GM23248 (cell line): ENCODE results near the gene E2F7. TPM values are rescaled to one million over a fixed set of nuclear protein-coding genes. Genes with fewer than 3 reads are reported as not detected.

Experiments
- DNase-seq: peaks from one replicate; pipeline ENCODE4 v3.0.0-alpha.2; 2015
- H2AFZ ChIP-seq: fragments of 200-600 bp; sonication (generic); 2 replicates; pipeline ENCODE4 v1.6.1; 2016; ENCODE audit warnings: antibody characterized with exemption
- H3F3A ChIP-seq: fragments of 200-600 bp; sonication (generic); 2 replicates; pipeline ENCODE4 v1.6.1; 2016; ENCODE audit warnings: mild to moderate bottlenecking, antibody characterized with exemption, mixed run types; ENCODE audit not compliant: insufficient read depth
- H3K27ac ChIP-seq: fragments of 200-600 bp; sonication (generic); 2 replicates; pipeline ENCODE4 v1.5.1; 2016; ENCODE audit warnings: mild to moderate bottlenecking
- H3K27me3 ChIP-seq: fragments of 200-600 bp; sonication (generic); replicated peaks from 2 replicates; pipeline ENCODE4 v1.6.1; 2016; ENCODE audit warnings: mild to moderate bottlenecking; ENCODE audit not compliant: insufficient read depth
- H3K36me3 ChIP-seq: fragments of 200-600 bp; sonication (generic); 2 replicates; pipeline ENCODE4 v1.6.1; 2016; ENCODE audit warnings: low read depth, mild to moderate bottlenecking
- H3K4me1 ChIP-seq: fragments of 200-600 bp; sonication (generic); 2 replicates; pipeline ENCODE4 v1.6.1; 2016; ENCODE audit warnings: mild to moderate bottlenecking; ENCODE audit not compliant: insufficient read depth
- H3K4me2 ChIP-seq: fragments of 200-600 bp; sonication (generic); one replicate; pipeline ENCODE4 v1.6.1; 2016; ENCODE audit warnings: mild to moderate bottlenecking; ENCODE audit not compliant: unreplicated experiment
- H3K4me3 ChIP-seq: fragments of 200-600 bp; sonication (generic); 2 replicates; pipeline ENCODE4 v1.5.1; 2016; ENCODE audit warnings: mild to moderate bottlenecking
- H3K79me2 ChIP-seq: fragments of 200-600 bp; sonication (generic); 2 replicates; pipeline ENCODE4 v1.6.1; 2016; ENCODE audit warnings: mild to moderate bottlenecking; ENCODE audit not compliant: insufficient read depth
- H3K9ac ChIP-seq: fragments of 200-600 bp; sonication (generic); 2 replicates; pipeline ENCODE4 v1.6.1; 2016; ENCODE audit warnings: mild to moderate bottlenecking
- H3K9me2 ChIP-seq: fragments of 200-600 bp; sonication (generic); 2 replicates; pipeline ENCODE4 v1.6.1; 2016; ENCODE audit warnings: mixed run types, mild to moderate bottlenecking, moderate library complexity; ENCODE audit not compliant: insufficient read depth
- H3K9me3 ChIP-seq: fragments of 200-600 bp; sonication (generic); one replicate; pipeline ENCODE4 v1.6.1; 2017; ENCODE audit warnings: low read depth
- H4K20me1 ChIP-seq: fragments of 200-600 bp; sonication (generic); 2 replicates; pipeline ENCODE4 v1.6.0; 2016; ENCODE audit not compliant: insufficient read depth
- EZH2 ChIP-seq: fragments of 200-600 bp; sonication (generic); IDR thresholded peaks from 2 replicates; pipeline ENCODE4 v1.6.1; 2018; ENCODE audit warnings: antibody characterized with exemption, mild to moderate bottlenecking; ENCODE audit not compliant: insufficient read depth, poor library complexity, severe bottlenecking
- EZH2phosphoT487 ChIP-seq: fragments of 200-600 bp; sonication (generic); IDR thresholded peaks from 2 replicates; pipeline ENCODE4 v1.6.1; 2018; ENCODE audit warnings: antibody characterized with exemption, moderate library complexity, mild to moderate bottlenecking, low read depth; ENCODE audit not compliant: insufficient read depth
- WGBS, 2 experiments: methylation state at CpG; one replicate each; pipeline ENCODE4 v1.1.6; 2015 to 2017; ENCODE audit warnings: low lambda C conversion rate in 2 of 2, low coverage in 1 of 2; ENCODE audit errors: missing lambda C conversion rate in 2 of 2; 5-methylcytosine and 5-hydroxymethylcytosine counted together
- in situ Hi-C: fragments of 300-500 bp; cut with MboI; formaldehyde crosslinking; loops from 2 replicates; pipeline ENCODE4 v1.15.0; 2020
- polyA plus RNA-seq: library from polyadenylated mRNA; unstranded; fragments of >200 nt; fragmentation: Nextera tagmentation; extraction: Ambion mirVana; gene quantifications from 2 replicates; pipeline ENCODE4 v1.2.1, GENCODE V29; 2016
- total RNA-seq: library from RNA; depleted of rRNA; stranded (reverse); fragments of >200 nt; shearing (Covaris generic); gene quantifications from 2 replicates; pipeline ENCODE4 v1.2.3, GENCODE V29; 2014

The E2F7 gene
- total and polyA plus RNA-seq, 2 experiments from 2014 or later = 2.5 to 5.7 TPM

- in situ Hi-C loops = no loop called here
- Histone ChIP-seq H3K36me3 (no peaks in the 10 kb centered on the region), H4K20me1 (no peaks in the 10 kb centered on the region), H3K9me2 (no peaks in the 10 kb centered on the region), H3K79me2 (no peaks in the 10 kb centered on the region), H3K4me2 (no peak overlapping the region), H3K4me3 (no peak overlapping the region), H3K9ac (no peak overlapping the region), H3K27me3 (no peaks in the 10 kb centered on the region), H2AFZ (no peak overlapping the region), H3K4me1 (no peaks in the 10 kb centered on the region), H3F3A (0 out of 2 replicates have a peak, but pooled peaks cover 3% of the 10 kb centered on the region), H3K27ac (no peak overlapping the region), H3K9me3 (no peaks in the 10 kb centered on the region)
- no peak for DNase-seq
- WGBS, 2 experiments = 76 to 77% methylated on average over 5 of the region's 5 CpGs
- TF ChIP-seq EZH2phosphoT487 = no peak
- TF ChIP-seq EZH2 = no peak
These were observed 5.6 kb upstream of the E2F7 start for GRCh38 chr12:77070800-77071449.

- Histone ChIP-seq H3K79me2 (no peaks in the 10 kb centered on the region), H3F3A (0 out of 2 replicates have a peak, but pooled peaks cover 3% of the 10 kb centered on the region), H3K4me2 (no peak overlapping the region), H3K27me3 (no peaks in the 10 kb centered on the region), H3K4me3 (no peak overlapping the region), H3K27ac (no peak overlapping the region), H3K4me1 (no peaks in the 10 kb centered on the region), H3K9ac (no peak overlapping the region), H3K36me3 (no peaks in the 10 kb centered on the region), H3K9me3 (no peaks in the 10 kb centered on the region), H4K20me1 (no peaks in the 10 kb centered on the region), H2AFZ (no peak overlapping the region), H3K9me2 (no peaks in the 10 kb centered on the region)
- 65 to 67% methylated on average over 3 of the region's 3 CpGs for WGBS, 2 experiments
- in situ Hi-C loops = no loop called here
- TF ChIP-seq EZH2 (no peak), EZH2phosphoT487 (no peak)
- no peak for DNase-seq
These were observed 5.0 kb upstream of the E2F7 start for GRCh38 chr12:77070382-77070781.

DNA sequence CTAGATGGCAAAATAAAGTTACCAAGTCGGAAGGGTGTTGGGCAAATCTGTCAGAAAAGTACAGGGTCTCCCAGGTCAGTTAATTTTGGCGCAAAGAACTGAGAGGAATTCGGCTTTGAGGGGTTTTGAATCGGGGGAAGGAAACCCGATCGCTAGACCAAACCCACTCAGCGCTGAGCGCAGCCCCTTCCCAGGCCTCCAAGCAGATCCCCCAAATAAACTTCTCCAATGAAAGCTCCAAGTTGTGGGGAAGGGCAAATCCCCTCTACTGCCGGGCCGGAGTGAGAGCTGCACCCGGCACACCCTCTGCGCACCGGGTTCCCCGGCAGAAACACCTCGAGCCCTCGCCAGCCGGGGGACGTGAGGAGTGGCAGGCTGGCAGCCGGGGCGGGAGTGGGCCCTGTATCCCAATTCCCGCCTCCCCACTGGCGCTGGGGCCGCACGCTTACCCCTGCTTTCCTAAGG is 441 bp downstream of the E2F7 start:
- H2AFZ ChIP-seq = peak overlapping the region; percentile 89
- in situ Hi-C loops = no loop called here
- 0 out of 2 replicates have a peak overlapping the region, but pooled peaks have one; percentile 57 for H3K27ac ChIP-seq
- no peaks in the 10 kb centered on the region for H3K9me3 ChIP-seq
- H3K4me1 ChIP-seq = no peaks in the 10 kb centered on the region
- H3K4me2 ChIP-seq = peak overlapping the region; percentile 77
- WGBS, 2 experiments = 1% methylated on average over 24 of the region's 24 CpGs
- H3K4me3 ChIP-seq = peak overlapping the region; percentile 81
- DNase-seq = no peak
- peaks cover 52% of the 10 kb centered on the region for H3K79me2 ChIP-seq
- peak overlapping the region; percentile 82 for H3K9ac ChIP-seq
- no peaks in the 10 kb centered on the region for H3K36me3 ChIP-seq
- H3K27me3 ChIP-seq = no peaks in the 10 kb centered on the region
- H3K9me2 ChIP-seq = no peaks in the 10 kb centered on the region
- H3F3A ChIP-seq = 0 out of 2 replicates have a peak, but pooled peaks cover 3% of the 10 kb centered on the region
- TF ChIP-seq EZH2phosphoT487 = no peak
- TF ChIP-seq EZH2 = no peak
- H4K20me1 ChIP-seq = no peaks in the 10 kb centered on the region

DNA sequence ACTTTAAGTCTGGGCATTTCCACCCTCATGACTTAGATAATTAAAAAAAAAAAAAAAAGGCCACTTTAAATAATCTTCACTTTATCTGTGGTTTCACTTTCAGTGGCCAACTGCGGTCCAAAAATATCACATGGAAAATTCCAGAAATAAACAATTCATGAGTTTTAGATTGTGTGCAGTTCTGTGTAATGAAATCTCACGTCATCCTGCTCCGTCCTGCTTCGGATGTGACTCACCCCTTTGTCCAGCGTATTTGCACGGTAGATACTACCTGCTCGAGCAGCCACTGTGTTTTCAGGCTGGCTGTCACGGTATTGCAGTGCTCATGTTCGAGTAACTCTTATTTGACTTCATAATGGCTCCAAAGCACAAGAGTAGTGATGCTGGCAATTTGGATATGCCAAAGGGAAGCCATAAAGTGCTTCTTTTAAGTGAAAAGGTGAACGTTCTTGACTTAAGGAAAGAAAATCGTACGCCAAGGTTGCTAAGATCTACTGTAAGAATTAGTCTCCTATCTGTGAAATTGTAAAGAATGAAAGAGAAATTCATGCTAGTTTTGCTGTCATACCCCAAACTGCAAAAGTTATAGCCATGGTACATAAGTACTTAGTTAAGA is 2.4 kb downstream of the E2F7 start:
- WGBS, 2 experiments = 97 to 98% methylated on average over 12 of the region's 12 CpGs
- H3F3A ChIP-seq = peaks cover 18% of the 10 kb centered on the region
- no peak overlapping the region for H2AFZ ChIP-seq
- no peak for TF ChIP-seq EZH2
- TF ChIP-seq EZH2phosphoT487 = no peak
- no peak overlapping the region for H3K27ac ChIP-seq
- H3K27me3 ChIP-seq = no peaks in the 10 kb centered on the region
- no peaks in the 10 kb centered on the region for H3K36me3 ChIP-seq
- H3K9me2 ChIP-seq = no peaks in the 10 kb centered on the region
- no peaks in the 10 kb centered on the region for H3K9me3 ChIP-seq
- no peak overlapping the region for H3K4me2 ChIP-seq
- no peak for DNase-seq
- no peak overlapping the region for H3K9ac ChIP-seq
- H3K79me2 ChIP-seq = peaks cover 56% of the 10 kb centered on the region
- peak overlapping the region; percentile 81; the same call in 1 of the 2 replicates for H3K4me3 ChIP-seq
- no peaks in the 10 kb centered on the region for H4K20me1 ChIP-seq
- H3K4me1 ChIP-seq = peaks cover 15% of the 10 kb centered on the region
- in situ Hi-C loops = no loop called here
